HG03342 (cell line): ENCODE measurements around the gene ANKRD53.

Source experiments
- ATAC-seq: cut with Tn5 transposase; IDR thresholded peaks from one replicate; pipeline ENCODE4 v1.9.1; 2021; ENCODE audit warnings: mild to moderate bottlenecking, moderate library complexity; ENCODE audit not compliant: unreplicated experiment

Gene ANKRD53

DNA sequence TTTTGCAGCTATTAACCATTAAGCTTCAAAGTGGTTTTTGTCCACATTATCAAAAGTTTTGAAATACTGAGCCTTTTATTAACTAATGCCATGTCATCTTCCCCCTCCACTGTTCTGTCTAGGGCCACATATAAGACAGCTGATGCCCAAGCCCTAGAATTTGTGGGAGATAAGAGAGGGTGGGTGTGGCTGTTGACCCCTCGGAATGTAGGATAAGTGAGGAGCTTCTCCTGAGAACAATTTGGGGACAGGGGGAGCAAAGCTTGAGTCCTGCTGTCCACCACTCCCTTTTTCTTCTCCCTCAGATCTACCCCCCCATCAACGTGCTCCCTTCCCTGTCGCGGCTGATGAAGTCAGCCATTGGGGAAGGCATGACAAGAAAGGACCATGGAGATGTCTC is 14.3 kb upstream of the ANKRD53 start:
- no peak for ATAC-seq

DNA sequence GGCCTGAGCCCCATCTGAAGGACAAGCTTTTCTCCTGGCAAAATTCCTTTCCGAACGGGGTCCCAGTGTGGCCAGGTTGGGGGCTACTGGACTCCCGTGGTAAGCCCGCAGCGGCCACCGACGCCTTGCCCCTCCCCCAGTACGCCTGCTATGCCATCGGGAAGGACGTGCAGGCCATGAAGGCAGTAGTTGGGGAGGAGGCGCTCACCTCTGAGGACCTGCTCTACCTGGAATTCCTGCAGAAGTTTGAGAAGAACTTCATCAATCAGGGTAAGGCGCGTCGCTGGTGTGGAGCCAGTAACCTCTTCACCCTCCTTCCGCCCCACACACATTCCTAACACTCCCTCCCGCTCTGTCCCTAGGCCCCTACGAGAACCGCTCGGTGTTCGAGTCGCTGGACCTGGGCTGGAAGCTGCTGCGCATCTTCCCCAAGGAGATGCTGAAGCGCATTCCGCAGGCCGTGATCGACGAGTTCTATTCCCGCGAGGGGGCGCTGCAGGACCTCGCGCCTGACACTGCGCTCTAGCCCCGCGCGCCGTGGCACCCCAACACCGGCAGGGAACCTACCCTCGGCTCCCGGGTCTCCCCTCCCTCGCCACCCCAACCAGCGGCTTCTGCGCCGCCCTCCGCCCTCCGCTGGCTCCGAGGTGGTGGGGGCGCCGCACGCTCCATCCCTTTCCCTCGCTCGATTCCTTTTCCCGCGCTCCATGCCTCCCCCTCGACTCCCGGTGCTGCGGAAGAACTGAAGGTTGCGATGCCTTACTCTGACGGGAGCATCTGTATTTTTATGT is 13.6 kb upstream of the ANKRD53 start:
- peak; percentile 79 for ATAC-seq

DNA sequence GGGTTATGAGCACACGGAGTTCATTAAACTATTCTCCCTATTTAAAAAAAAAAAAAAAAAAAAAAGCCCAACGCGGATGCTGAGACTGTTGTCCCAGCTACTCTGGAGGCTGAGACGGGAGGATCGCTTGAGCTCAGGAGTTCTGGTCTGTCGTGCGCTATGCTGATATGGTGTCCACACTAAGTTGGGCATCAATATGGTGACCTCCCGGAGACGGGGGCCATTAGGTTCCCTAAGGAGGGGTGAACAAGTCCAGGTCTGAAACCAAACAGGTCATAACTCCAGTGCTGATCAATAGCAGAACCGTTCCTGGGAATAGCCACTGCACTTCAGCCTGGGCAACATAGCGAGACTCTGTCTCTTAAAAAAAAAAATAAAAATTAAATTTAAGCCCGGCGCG is 12.9 kb upstream of the ANKRD53 start:
- no peak for ATAC-seq

DNA sequence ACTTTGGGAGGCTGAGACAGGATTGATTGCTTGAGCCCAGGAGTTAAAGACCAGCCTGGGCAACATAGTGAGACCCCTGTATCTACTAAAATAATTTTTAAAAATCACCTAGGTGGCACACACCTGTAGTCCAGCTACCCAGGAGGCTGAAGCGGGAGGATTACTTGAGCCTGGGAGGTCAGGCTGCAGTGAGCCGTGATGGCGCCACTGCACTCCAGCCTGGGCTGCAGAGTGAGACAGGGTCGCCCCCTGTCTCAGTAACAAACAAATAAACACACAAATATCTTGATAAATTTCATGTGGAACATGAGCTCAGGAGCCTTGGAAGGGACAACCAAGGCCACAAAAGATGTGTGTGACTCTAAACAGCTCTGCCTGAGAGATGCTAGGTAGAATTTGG is 11.7 kb upstream of the ANKRD53 start:
- no peak for ATAC-seq

DNA sequence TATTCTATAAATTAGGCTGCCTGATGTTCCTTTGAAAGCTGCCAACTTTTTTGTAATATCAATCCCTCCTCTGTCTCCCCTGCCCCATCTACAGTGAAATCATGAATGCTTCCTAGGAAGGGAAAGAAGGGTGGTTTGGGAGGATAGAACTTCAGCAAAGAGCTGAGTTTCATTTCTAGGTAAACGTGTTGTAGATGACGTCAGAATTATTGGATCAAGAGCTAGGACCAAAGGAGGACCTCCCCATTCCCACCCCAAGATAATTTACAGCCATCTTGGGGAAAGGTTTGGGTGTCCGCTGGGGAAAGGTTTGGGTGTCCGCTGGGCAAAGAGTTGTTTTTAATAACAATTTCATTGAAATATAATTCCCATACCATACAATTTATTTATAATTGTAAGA is 11.2 kb upstream of the ANKRD53 start:
- ATAC-seq, result no peak

DNA sequence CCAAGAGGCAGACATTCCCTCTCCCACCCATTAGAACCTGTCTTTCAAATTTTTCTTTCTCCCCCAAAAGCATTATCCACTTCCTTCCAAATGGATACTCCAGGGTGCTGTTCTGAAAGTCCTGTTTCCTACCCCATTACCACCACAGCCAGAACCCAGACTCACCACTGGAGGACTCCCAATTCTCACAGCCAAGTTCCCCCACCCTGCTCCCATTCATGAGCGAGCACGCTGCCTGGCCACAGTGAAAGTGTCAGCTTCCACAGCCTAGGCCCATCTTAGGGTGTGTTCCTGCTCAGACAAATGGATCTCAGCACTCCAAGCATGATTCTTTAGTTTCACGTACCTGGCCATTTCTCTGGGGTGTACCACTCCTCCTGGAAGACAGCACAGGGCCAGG is 3.8 kb upstream of the ANKRD53 start:
- no peak for ATAC-seq

DNA sequence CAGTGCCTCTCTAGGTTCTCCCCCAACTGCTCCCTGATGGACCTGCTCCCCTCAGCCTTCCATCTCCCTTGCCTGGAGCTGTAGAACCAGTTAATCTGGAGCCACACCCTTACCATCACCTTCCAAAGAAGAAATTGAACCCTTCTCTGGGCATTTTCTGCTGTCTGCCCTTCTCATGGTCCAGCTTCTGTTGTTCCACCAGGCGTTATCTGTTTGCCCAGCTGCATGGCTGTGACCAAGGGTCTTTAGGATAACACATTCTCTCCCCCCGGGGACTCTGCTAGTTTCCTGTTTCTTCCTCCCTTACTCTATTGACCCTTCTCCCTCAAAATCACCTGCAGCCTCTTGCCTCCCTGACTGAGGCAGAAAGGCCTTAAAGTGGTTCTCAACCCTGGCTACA is 3.2 kb upstream of the ANKRD53 start:
- no peak for ATAC-seq

DNA sequence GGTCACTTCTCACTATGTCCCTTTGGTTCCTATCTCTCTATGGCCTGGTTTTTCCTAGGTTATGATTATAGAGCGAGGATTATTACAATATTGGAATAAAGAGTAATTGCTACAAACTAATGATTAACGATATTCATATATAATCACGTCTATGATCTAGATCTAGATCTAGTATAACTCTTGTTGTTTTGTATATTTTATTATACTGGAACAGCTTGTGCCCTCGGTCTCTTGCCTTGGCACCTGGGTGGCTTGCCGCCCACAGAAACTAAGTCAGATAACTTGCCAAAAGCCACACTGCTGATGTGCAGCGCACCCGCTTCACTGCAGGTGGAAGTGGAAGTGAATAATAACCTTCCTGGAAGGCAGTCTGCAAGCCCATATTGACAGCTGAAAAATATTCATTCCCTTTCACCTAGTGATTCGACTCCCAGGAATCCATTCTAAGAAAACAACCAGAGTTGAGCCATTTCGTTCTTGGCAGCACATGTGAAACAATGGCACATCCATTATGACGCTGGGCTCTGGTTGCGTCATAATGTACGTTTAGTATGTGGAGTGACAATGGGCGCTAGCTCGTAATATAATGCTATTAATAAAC is 725 bp upstream of the ANKRD53 start:
- ATAC-seq, result no peak

DNA sequence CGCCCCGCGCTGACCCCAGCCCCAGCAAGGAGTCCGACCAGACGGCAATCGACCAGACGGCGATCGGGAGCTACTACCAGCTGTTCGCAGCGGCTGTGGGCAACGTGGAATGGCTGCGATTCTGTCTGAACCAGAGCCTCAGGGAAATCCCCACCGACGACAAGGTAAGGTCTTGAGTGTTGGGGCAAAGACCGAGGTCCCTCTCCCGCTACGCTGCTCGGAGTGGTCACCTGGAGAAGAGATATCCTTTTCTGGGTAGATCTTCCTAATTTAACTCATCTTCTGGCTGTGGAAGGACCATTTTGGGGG is 704 bp downstream of the ANKRD53 start:
- ATAC-seq, result no peak

DNA sequence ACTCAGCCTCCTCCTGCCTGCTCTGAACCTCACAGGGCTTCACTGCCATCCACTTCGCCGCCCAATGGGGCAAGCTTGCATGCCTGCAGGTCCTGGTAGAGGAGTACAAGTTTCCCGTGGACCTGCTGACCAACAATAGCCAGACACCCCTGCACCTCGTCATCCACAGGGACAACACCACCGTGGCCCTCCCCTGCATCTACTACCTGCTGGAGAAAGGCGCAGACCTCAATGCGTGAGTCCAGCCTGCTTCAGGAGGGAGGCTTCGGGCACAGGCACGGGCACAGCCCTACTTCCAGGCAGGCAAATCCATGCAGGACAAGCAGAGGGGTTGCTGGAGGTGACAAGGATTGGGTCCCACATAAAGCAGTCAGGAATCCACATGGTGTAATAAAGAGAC is 1.2 kb downstream of the ANKRD53 start:
- no peak for ATAC-seq

DNA sequence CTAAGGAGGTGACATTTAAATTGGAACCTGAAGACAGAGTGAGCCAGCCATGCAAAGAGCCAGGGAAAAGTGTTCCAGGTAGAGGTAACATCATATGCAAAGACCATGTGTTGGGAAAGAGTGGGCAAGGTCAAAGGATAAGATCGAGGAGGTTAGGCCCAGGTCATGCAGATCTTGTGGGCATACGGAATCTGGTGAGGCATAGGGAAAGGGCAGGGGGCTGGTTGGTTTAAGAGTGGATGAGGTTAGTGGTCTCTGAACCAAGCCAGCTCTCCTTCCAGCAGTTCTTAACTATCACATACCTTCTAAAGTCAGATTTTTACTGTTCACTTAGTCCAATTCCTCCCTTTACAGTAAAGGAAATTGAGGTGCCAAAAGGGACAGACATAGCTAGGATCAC is 3.0 kb downstream of the ANKRD53 start:
- no peak for ATAC-seq

DNA sequence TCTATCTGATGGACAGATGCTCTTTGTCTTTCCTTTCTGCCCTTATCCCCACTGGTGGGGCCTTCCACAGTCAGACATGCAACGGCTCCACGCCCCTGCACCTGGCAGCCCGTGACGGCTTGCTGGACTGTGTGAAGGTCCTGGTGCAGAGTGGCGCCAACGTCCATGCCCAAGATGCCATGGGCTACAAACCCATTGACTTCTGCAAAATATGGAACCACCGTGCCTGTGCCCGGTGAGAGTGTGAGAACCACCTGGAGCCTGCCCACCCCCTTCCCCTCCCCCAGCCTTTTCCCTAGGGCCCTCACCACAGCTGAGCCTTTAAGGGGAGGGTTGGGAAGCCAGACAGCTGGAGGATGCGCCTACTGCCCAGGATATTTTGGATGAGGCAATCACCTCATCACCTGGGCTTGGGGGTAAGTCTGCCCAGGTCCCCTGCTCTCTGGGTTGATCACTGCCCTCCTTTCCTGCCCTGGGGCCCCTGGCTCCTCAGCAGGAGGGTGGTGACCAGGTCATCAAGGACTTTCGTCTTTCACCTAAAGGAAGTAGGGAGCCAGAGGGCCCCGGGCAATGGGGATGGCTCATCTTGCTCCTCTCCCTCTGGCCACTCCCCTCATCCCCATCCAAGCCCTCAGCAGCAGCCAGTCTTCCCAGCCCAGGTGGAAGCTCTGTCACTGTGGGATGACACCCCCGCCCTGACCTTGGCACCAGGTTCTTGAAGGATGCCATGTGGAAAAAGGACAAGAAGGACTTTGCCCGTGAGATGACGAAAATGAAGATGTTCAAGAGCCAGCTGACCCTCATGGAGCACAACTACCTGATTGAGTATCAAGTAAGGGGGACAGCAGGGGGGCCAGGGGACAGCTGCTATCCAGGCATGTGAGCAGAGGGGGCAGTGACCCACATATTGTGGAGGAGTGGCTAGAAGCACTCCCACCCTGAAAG is 3.7 kb downstream of the ANKRD53 start:
- ATAC-seq, result no peak

DNA sequence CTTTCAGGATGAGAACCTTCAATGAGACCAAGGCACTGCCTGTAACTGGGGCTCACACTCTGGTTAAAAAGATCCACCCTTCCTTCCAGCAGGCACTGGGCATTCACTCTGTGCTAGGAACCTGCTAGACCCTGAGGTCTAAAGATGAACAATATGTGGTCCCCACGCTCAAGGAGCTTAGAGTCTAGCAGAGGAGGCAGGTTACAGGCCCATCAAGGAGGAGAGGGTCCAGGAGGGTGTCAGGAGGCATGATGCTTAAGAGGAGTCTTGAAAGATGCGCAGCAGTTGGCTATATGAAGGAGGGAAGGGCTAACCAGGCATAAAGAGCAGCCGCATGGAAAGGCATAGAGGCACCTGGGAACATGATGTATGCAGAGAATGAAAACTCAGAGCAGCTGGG is 4.5 kb downstream of the ANKRD53 start:
- no peak for ATAC-seq

DNA sequence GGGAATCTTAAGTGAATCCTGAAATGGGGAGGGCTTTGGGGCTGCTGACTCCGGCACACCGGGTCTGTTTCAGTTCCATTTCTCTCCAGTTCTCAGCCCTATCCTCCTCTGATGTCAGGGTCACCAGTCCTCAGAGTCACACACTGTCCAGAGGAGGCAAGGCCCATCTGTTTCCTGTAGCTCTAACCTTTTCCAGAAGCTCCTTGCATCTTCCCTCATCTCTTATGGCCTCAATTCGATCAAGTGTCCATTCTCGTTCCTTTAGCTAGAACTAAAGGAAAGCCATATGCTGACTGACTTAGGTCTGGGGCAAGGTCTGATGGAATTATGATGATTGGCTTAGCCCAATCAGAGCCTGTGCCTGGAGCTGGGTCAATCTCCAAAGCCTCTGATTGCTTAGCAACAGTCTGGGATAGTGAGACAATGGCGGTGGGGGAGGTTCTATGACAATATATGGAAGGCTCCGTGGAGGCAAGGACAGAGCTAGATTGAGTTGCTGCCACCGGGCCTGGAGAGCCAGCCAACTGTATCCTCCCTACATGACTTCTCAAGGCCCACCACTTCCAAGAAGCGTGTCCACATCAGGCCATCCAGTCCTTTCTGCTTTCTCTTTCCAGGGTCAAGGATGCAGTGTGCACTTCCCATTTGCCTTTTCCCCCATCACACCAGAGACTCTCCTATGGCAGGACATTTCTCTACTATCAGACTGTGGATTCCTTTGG is 5.2 kb downstream of the ANKRD53 start:
- ATAC-seq, result no peak

DNA sequence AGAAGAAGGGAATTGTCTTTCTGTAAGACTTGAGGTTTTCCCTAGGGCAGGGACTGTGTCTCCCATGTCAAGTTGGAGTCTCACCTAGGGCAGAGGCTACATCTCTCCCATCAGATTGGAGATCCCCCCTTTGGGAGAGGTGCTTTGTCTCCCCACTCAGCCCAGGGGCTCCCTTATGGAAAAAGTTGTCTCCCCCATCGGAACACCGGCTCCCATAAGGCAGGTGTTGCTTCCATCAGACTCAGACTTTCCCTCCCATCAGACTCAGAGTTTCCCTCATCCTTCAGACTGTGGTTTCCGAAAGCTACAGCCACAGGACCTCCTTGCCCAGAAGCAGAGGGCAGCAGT is 5.8 kb downstream of the ANKRD53 start:
- ATAC-seq, result no peak

DNA sequence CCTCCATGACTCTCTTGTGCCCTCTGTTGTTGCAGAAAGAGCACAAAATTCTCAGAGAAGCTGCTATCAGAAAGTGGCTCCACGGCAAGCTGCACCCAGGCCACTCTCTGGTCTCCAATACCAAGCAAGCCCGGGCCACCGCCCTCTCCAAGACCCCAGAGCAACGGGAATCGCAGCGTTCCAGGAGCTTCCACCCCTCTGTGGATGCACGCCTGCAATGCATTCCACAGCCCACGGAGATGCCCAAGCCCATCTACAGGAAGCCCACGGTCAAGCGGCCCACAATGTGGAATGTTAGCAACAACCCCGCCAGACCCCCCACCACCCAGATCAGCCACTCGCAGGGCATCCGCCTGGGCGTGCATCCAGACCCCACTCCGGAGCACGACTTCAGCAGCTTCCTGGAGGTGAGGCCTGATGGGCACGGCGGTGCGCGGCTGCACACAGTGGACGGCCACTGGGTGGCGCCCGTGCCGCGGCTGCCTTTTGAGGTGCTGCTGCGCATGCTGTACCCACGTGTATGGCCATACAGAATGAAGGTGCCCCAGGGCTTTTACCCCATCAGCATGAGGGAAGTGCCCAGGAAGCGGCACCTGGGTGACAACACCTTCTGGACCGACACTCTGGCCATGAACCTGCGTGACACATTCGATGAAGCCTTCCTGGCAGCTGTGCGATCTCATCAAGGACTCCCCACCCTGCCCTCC is 6.3 kb downstream of the ANKRD53 start:
- peak; percentile 96 for ATAC-seq

DNA sequence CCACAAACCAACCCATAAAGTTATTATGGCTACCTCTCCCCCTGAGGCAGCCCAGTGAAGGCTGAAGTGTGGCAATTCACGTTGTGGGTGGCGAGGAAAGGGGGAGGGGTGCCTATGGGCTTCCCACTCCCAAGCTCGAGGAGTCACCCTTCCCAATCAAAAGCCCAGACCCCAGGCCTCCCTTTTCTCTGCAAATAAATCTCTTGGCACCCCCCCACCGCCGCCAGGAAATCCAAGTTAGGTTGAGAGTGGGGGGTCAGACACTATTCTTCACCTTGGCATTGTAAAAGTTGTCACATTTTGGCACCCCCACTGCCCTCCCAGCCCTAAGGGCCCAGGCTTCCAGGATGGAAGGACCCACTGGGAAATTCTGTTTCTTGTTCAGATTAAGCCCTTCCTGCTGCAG is 6.9 kb downstream of the ANKRD53 start:
- no peak for ATAC-seq

DNA sequence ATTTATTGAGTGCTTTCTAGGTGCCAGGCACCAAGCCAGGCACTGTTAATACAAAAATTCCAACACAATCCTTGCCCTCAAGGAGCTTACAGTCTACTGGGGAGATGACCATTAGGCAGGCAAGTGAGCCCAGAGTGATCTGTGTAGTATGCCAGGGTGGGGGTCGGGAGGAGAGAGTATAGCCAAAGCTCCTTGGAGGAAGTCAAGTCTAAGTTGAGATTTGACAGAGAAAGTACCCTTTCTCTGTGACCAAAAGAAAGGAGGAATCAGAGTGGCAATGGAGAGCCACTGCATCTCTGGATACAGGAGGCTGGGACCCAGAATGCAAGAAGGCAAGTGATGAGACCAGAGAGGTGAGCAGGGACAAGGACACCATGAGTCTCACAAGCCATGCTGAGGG is 7.5 kb downstream of the ANKRD53 start:
- ATAC-seq, result no peak

DNA sequence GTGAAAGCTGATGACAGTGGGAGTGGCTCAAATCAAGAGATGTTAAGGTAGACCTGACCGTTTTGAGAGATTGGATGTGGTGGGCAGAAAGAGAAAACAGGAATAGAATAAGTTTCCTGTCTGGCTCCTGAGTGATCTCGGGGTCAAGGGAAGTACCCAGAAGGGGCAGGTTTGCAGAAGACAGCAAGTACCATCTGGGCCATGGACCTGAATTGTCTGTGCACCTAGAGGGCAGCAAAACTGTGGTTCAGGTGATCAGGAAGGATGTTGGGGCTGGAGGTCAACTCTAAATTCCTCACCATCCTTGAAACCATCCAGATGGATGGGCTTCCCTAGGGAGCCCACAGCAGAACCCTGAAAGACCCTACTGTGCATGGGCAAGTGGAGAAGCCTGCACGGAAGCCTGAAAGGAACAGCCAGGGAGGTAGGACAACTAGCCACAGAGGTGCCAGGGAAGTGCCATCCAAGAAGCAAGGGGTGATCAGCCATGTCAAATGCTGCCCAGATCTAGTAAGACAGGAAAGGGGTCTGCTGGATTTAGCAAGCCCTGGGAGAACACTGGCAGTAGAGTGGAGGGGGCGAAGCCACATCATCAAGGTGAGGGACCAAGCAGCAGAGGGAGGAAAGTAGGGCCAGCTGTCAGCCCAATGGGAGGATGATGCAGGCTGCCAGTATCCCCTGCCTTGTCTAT is 8.2 kb downstream of the ANKRD53 start:
- ATAC-seq, result no peak

DNA sequence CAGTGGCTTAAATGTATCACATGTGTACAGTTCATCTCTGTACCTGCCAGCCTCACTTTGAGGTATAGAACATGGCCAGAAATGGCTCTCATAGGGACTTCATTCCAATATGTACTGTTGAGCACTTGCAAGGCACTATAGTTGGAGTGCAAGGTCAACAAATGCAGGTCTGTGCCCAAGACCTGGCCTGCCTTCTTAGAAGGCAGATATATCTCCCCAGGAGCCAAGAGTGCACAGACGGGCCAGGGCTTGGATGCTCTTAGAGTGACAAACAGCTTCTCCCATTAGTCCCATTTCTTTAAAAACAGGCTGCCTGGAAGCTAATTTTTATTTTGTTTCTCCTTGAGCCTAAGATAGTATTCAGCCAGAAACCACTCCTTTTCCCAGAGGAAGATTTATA is 9.0 kb downstream of the ANKRD53 start:
- no peak for ATAC-seq
